GM19193 (cell line): ENCODE data around the gene CROCC2.

Experiments used
- POLR2A ChIP-seq: IDR thresholded peaks from 4 replicates; pipeline ENCODE4 v1.6.1; 2011; ENCODE audit not compliant: insufficient read depth, insufficient read length; ENCODE audit errors: extremely low read depth

CROCC2 gene

DNA sequence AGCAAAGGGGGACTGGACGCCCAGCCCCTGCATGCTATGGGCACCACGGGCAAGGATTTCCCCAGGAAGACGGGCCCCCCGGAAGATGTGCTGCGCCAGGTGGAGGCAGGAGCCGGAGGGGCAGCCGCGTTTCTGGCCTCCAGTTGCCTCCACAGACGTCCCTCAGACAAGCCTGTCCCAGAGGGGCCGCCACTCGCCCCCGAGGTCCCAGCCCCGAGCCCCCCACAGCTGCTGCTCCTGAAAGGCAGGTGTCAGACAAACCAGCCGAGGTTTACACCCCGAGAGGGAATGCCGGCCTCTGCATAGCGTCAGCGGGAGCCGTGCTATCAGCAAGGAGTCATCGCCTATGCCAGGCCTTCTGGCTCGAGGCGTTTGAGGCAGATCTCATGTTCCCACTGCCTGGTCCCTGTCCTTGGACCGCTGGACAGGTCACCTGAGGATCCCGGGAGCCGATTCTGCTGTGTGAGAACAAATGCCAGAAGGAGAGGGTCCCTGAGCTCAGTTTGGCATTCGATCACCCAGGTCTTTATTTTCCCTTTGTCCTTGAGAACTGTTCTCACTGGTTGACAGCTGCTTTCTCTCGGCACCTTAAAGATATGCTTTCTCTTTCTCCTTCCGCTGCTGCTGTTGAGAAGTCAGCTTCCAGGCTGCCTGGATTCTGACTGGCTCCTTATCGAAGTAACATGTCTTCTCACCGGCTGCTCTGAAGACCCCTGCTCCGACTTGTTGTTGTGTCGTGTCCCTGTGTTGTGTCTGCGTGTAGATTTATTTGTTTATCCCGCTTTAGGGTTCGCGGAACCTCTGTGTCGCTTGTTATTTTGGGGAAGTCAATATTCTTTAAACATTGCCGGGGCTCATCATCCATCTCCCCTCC is 20.6 kb downstream of the CROCC2 start:
- TF ChIP-seq POLR2A: no peak

DNA sequence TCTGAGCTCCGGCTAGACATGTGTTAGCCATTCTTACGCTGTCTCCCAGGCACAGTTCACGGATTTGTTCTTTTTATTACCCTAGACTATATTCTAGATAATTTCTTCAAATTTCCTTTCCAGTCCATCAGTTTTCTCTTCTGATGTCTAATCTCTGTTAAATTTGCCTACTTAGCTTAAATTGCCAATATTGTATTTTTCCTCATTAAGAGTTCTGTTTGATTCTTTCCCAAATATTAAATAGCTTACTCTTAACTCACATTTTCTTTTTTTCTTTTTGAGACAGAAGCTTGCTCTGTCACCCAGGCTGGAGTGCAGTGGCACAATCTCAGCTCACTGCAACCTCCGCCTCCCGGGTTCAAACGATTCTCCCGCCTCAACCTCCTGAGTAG is 21.2 kb downstream of the CROCC2 start:
- TF ChIP-seq POLR2A: no peak

DNA sequence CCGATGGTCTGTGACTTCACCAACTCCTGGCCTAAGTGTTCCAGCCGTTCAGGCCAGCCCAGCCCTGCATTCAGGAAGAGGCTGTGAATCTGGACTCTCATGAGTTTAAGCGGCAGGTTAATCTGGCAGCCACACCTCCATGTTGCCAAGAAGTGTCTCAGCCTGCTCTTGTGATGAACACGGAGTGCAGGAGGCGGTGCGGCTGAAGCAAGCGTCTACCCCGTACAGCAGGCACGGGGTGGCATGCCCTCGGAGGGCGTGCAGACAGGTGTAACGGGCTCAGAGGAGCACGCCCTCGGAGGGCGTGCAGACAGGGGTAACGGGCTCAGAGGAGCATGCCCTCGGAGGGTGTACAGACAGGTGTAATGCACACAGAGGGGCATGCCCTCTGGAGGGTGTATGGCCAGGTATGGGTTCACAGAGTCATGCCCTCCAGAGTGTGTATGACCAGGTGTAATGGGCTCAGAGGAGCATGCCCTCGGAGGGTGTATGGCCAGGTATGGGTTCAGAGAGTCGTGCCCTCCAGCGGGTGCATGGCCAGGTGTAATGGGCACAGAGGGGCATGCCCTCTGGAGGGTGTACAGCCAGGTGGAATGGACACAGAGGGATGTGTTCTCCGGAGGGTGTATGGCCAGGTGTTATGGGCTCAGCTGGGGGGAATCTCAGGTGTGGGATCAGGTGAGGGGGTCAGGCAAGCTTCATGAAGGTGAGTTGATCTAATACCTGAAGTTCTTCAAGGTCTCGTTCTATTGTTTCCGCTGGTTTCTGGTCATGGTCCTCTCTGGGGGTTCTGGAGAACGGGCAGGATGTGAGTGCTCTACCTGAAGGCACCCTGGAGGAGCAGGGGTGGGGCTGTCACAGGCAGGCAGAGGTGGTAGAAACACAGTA is 22.6 kb downstream of the CROCC2 start:
- TF ChIP-seq POLR2A: no peak

DNA sequence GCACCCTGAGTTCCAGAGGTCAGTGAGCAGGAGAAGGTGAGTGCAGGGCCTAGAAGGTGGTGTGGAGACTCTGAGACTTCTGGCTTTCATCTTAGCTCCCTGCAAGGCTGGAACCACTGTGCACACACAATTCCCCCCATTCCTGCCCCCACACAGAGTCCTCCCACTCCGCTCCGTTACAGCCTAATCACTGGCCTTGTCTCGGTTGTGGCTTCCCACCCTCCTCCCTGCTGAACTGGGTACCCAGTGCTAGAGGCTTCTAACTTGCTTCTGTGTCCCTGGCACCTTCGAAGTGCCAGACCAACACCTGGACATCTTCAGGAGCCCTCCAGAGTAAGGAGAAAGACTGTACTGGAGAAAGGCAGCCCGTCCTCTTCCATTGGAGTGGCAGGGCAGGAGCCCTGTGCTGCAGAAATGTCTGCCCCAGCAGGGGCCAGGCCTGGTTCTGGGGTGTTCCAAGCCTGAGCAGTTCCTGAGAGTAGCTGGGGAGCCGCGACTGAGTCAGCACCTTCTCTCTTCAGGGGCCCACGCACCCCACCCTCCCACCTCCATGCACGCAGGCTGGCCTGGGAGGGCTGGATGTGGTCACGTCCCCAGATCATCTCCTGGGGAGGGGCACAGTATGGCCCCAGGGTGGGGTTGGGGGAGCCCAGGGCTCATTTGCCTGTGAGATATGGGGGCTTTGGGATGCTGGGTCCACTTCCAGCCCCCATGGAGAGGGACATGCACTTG is 23.4 kb downstream of the CROCC2 start:
- no peak for TF ChIP-seq POLR2A

DNA sequence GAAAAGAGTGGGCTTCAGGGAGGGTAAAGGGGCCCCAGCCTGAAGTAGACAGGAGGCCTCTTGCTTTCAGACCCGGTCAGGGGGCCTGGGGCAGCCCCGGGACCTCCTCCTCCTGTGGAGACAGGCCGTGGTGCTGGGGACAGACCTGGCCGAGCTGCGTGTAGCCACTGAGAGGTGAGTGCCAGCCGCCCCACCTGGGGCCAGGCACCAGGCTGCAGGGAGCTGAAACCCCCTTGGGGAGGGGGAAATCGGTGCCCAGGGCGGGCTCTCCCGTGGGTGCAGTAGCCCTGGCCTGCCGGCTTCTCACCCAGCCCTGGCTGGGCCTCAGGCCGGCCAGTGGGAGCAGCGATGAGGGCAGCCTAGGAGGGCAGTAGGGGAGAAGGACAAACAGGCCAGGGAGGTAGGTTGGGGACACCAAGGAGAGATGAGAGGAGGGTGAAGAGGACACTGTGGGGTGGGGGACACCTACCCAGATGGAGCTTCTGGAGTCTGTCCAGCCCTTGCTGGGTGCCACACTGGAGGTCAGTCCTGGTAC is 24.0 kb downstream of the CROCC2 start:
- TF ChIP-seq POLR2A: no peak

DNA sequence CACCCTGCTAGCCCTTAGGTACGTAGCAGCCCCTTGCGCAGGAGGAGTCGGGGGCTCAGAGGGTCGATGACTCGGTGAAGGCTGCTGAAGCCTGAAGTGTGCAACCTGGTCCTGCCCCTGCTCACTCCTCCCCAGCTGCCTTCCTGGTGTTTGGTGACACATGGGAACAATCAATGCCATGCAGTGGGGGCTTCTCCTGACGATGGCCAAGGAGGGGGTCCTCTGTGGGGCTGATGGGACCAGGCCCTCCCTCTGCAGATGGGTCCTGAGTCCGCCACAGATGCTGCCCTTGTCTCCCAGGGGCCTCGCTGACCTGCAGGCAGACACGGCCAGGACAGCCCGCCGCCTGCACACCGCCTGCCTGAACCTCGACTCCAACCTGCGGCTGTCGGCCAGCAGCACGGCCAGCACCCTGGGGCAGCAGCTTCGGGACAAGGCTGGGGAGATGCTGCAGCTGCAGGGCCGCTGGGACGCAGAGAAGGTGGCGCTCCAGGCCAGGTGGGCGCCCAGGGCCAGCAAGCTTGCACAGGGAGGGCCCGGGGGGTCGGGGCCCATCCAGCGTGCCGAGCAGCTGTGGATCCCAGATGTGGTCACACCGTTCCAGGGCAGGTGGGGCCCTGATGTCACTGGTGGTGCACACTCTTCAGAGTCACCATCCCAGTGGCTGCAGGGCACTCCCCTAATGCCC is 24.6 kb downstream of the CROCC2 start:
- no peak for TF ChIP-seq POLR2A

DNA sequence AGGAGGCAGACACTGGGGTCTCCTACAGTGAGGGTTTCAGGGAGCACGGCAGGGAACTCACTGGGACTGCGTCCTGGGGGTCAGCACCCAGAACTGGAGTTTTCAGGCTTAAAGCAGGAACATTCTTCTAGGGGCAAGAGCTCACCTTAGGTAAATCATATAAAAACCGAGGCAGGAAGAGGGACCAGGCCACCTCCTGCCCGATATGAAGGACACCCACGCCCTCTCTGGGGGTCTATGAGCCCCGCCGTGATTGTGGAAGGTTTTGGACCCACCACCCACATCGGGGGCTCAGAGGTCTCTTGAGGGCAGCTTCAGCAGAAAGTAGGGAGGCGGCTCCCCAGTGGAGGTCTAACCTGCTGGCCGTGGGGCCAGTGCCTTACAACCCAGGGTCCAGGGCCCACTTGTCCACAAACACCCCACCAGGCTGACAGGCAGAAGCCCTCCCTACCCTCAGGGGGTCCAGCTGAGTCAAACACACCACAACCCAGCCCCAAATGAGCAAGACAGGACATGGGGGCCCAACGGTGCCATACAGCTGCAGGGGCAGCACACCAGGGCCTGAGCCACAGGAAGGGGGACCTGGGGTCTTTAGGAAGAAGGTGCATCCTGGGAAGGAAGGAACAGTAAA is 25.3 kb downstream of the CROCC2 start:
- TF ChIP-seq POLR2A: no peak

DNA sequence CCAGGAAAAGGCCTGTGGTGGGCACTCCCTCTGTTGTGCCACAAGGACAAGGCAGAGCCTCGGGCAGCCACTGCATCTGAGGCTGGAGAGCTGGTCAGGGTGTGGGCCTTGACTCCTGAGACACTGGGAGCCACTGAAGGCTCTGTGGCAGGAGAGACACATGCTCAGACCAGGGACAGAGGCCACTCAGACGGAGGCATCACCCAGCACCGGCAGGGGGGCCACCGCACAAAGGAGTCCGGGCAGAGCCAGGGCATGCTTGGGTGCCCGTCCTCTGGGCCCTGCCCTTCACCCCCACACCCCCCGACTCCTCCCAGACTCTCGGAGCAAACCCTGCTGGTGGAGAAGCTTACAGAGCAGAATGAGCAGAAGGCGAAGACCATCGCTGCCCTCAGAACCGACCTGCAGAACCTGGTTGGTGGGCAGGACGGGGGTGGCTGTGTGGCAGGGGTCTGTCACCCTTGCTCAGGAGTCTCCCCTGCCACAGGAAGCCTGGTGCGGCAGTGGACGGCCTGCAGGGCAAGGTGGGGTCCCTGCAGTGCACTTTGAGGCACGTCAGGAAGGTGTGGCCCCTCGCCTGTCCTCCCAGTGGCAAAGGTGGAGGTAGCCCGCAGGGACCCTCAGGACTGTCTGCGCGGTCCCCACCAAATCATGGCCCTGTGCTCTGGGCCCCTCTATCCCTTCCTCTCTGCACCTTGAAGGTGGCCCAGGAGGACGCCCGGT is 26.0 kb downstream of the CROCC2 start:
- no peak for TF ChIP-seq POLR2A

DNA sequence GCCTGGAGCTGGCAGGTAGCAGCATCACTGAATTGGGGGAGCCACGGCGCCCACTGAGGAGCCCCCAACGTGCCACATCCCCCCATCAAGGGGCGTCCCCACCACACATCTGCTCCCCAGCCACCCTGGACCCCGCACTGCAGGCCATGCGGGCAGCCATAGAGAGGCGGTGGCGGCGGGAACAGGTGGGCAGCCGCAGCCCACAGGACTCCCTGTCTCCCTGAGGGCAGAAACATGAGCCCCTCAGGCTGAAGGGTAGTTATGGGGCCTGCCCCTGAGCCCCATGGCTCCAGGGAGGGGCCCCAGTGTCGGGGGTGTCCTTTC is 26.6 kb downstream of the CROCC2 start:
- no peak for TF ChIP-seq POLR2A

DNA sequence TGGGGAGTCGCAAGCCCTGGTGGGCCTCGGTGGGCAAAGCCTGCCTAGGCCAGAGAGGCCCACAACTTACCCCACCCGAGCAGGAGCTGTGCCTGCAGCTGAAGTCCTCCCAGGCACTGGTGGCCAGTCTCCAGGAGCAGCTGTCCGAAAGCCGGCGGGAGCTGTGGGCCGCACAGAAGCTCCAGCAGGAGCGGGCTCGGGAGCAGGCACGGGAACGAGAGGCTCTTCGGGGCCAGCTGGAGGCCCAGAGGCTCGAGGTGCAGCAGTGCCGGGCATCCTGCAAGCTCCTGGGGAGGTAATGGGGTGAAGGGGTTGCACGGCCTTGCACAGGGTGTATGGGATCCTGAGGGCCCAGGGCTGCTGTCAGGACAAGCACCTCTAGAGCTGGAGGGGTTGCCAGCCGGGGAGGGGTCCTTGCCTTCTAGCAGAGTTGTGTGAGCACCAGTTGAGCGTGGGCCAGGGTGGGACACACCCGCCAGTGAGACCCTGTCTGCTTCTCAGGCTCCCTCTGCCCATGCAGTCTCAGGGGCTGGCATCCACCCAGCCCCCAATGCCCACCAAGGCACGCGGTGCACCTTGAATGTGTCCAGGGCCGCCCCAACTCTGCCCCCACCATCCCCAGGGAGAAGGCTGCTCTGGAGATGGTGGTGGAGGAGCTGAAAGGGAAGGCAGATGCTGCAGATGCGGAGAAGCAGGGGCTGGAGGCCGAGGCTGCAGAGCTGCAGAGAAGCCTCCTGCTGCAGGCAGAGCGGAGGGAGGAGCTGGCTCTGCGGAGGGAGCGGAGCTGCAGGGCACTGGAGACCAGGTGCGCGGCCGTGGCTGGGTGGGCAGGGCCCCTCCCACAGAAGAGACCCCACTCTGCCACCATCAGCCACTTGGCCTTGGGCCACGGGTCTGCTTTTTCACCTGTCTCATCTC is 27.2 kb downstream of the CROCC2 start:
- no peak for TF ChIP-seq POLR2A

DNA sequence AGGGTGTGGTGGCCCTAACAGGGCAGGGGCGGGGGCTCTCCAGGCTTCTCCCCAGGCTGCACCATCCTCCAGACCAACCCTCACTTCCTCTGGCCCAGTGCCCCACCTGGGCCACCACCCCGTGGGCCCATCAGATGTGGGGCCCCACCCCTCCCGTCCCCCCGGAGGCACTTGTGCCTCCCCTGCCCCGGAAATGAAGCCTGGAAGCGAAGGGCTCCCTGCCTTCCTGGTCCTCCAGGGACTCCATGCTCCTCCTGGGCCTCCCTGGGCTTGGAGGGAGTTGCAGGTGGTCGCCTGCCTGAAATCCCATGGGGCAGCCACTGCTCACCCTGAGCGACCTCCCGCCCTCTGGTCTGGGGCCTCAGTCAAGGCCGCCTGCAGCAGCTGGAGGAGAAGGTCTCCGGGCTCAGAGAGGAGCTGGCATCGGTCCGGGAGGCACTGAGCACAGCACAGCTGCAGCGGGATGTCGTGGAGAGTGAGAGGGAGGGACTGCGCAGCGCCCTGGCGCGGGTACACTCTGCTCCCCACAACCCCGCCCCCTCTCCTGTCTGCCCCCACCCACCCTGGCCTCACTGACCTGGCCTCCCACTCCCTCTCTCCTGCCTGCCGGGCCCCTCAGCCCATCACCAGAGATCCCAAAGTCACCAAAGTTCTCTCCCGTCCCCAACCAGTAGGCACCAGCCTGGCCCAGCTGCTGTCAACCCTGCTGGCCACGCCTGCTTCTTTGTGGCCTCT is 28.0 kb downstream of the CROCC2 start:
- no peak for TF ChIP-seq POLR2A

DNA sequence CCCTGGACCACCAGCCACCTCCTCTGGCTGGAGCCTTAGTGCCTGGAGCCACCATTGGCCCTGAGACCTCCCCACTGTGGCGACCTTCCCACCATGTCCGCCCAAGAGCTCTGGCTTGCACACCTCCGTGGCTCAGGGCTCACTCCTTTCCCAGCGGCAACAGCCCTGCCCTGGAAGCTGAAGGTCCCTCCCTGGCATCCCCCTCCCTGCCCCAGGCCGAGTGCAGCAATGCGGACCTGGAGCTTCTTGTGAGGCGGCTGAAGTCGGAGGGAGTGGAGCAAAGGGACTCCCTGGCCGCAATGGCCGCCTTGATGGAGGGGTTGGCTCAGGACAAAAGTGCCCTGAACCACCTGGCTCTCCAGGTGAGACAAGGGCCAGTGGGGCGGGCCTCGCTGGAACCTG is 28.6 kb downstream of the CROCC2 start:
- TF ChIP-seq POLR2A: no peak
